Brain microvascular endothelial cell (primary cell): ENCODE results near the gene APBA2.
A peak's percentile ranks its signal among the peaks of the same experiment; 100 is the strongest.

Source experiments
- DNase-seq: peaks from one replicate; pipeline ENCODE4 v3.0.0-alpha.2; 2020
- H3K27ac ChIP-seq: fragments of 250-450 bp; sonication (Bioruptor Pico); 2 replicates; pipeline ENCODE4 v1.5.1; 2020; ENCODE audit warnings: mild to moderate bottlenecking, moderate library complexity
- H3K27me3 ChIP-seq: fragments of 250-450 bp; sonication (Bioruptor Pico); replicated peaks from 2 replicates; pipeline ENCODE4 v1.5.1; 2020; ENCODE audit warnings: mild to moderate bottlenecking
- H3K36me3 ChIP-seq: fragments of 250-450 bp; sonication (Bioruptor Pico); replicated peaks from 2 replicates; pipeline ENCODE4 v1.5.1; 2020; ENCODE audit warnings: mild to moderate bottlenecking
- H3K4me3 ChIP-seq: 2 replicates; pipeline ENCODE4 v1.5.1; 2011; ENCODE audit warnings: low read depth, mild to moderate bottlenecking, control low read depth, low read length, moderate library complexity
- CTCF ChIP-seq: IDR thresholded peaks from 2 replicates; pipeline ENCODE4 v1.5.1; 2011; ENCODE audit warnings: low read depth, mild to moderate bottlenecking, moderate library complexity, low read length, control low read depth, inconsistent platforms; ENCODE audit errors: missing control alignments
- in situ Hi-C: cut with HindIII; loops from 2 replicates; pipeline ENCODE4 v1.10.0; 2017; ENCODE audit warnings: low sequenced_read_pairs, low pct_ligation_motif_present

The APBA2 gene

GRCh38 chr15:29110733-29111132 lies 225.0 kb downstream of the APBA2 start:
- H3K27me3 ChIP-seq: no peaks in the 10 kb centered on the region

GRCh38 chr15:29111705-29112281 lies 226.0 kb downstream of the APBA2 start:
- in situ Hi-C loops: no loop called here
- no peaks in the 10 kb centered on the region for H3K36me3 ChIP-seq
- no peak overlapping the region for H3K27ac ChIP-seq
- no peak overlapping the region for H3K4me3 ChIP-seq
- TF ChIP-seq CTCF: no peak
- no peaks in the 10 kb centered on the region for H3K27me3 ChIP-seq
- DNase-seq: no peak

More at GRCh38 chr15:29110733-29111132, 225.0 kb downstream of the APBA2 start:
- Histone ChIP-seq H3K27ac (no peak overlapping the region), H3K4me3 (no peak overlapping the region), H3K36me3 (no peaks in the 10 kb centered on the region)
- no peak for DNase-seq
- in situ Hi-C loops: no loop called here
- no peak for TF ChIP-seq CTCF

GRCh38 chr15:29113336-29114220 lies 227.8 kb downstream of the APBA2 start:
- in situ Hi-C loops: no loop called here
- H3K36me3 ChIP-seq: no peaks in the 10 kb centered on the region
- no peak for TF ChIP-seq CTCF
- no peak overlapping the region for H3K27ac ChIP-seq
- no peak for DNase-seq
- H3K4me3 ChIP-seq: no peak overlapping the region
- no peaks in the 10 kb centered on the region for H3K27me3 ChIP-seq

GRCh38 chr15:29114221-29115092 lies 228.7 kb downstream of the APBA2 start:
- Histone ChIP-seq H3K36me3 (no peaks in the 10 kb centered on the region), H3K4me3 (peak overlapping the region; percentile 58), H3K27me3 (no peaks in the 10 kb centered on the region), H3K27ac (no peak overlapping the region)
- no peak for DNase-seq
- peak; percentile 10 for TF ChIP-seq CTCF
- in situ Hi-C loops: no loop called here

GRCh38 chr15:29115093-29115991 lies 229.6 kb downstream of the APBA2 start:
- Histone ChIP-seq H3K27me3 (no peaks in the 10 kb centered on the region), H3K4me3 (peak overlapping the region; percentile 58), H3K27ac (no peak overlapping the region), H3K36me3 (no peaks in the 10 kb centered on the region)
- TF ChIP-seq CTCF: peak; percentile 67
- DNase-seq: peak; percentile 16
- in situ Hi-C loops: no loop called here
